Thoracic aorta (tissue), 2 donors: Measurements from ENCODE around the gene HEBP2. TPM values are rescaled to one million over a fixed set of nuclear protein-coding genes. Genes with fewer than 3 reads are reported as not detected.

Experiments
- ATAC-seq: fragments of 150-250 bp; one replicate; pipeline ENCODE4 v1.8.0; 2017; ENCODE audit warnings: low read depth; ENCODE audit not compliant: insufficient number of reproducible peaks, low FRiP score
- DNase-seq: peaks from one replicate; pipeline ENCODE4 v3.0.0-alpha.2; 2020; ENCODE audit warnings: low spot score
- H3K27ac ChIP-seq, 2 donors: fragments of 200-600 bp; sonication (generic); 1 replicate in 1 of 2; 2 replicates in 1 of 2; pipeline ENCODE4 v1.5.1; 2016; ENCODE audit warnings: mild to moderate bottlenecking in 2 of 2, moderate library complexity in 2 of 2
- H3K27me3 ChIP-seq: fragments of 200-600 bp; sonication (generic); replicated peaks from 2 replicates; pipeline ENCODE4 v1.6.0; 2016; ENCODE audit warnings: mild to moderate bottlenecking; ENCODE audit not compliant: insufficient read depth
- H3K36me3 ChIP-seq: fragments of 200-600 bp; sonication (generic); one replicate; pipeline ENCODE4 v1.5.1; 2016
- H3K4me1 ChIP-seq, 2 donors: fragments of 200-600 bp; sonication (generic); 1 replicate in 1 of 2; 2 replicates in 1 of 2; pipeline versions ENCODE4 v1.5.1 to v1.6.0; 2016; ENCODE audit warnings: low read depth in 2 of 2, mild to moderate bottlenecking in 1 of 2; ENCODE audit not compliant: control insufficient read depth in 1 of 2
- H3K4me3 ChIP-seq: fragments of 200-600 bp; sonication (generic); 2 replicates; pipeline ENCODE4 v1.5.1; 2016; ENCODE audit warnings: mild to moderate bottlenecking
- H3K9me3 ChIP-seq: fragments of 200-600 bp; sonication (generic); 2 replicates; pipeline ENCODE4 v1.5.1; 2016
- total RNA-seq, 2 donors: library from RNA; depleted of rRNA; stranded (reverse); fragments of >200 nt; gene quantifications; one replicate each; pipeline versions ENCODE4 v1.1.0 to v1.2.3, GENCODE V29; 2016
- TF ChIP-seq, protein P1 (sequence below): fragments of 200-600 bp; sonication (generic); IDR thresholded peaks from one replicate; pipeline ENCODE4 v1.5.1; 2019; ENCODE audit warnings: antibody characterized with exemption

The HEBP2 gene
- total RNA-seq, 2 donors from 2014 or later, result 49.0 to 62.4 TPM

- Histone ChIP-seq H3K9me3 (no peaks in the 10 kb centered on the region), H3K36me3 (no peaks in the 10 kb centered on the region), H3K27me3 (no peaks in the 10 kb centered on the region), H3K4me1 (no peaks in the 10 kb centered on the region), H3K27ac (no peak overlapping the region), H3K4me3 (no peak overlapping the region)
- ATAC-seq, result no peak
- TF ChIP-seq, protein P1, sequence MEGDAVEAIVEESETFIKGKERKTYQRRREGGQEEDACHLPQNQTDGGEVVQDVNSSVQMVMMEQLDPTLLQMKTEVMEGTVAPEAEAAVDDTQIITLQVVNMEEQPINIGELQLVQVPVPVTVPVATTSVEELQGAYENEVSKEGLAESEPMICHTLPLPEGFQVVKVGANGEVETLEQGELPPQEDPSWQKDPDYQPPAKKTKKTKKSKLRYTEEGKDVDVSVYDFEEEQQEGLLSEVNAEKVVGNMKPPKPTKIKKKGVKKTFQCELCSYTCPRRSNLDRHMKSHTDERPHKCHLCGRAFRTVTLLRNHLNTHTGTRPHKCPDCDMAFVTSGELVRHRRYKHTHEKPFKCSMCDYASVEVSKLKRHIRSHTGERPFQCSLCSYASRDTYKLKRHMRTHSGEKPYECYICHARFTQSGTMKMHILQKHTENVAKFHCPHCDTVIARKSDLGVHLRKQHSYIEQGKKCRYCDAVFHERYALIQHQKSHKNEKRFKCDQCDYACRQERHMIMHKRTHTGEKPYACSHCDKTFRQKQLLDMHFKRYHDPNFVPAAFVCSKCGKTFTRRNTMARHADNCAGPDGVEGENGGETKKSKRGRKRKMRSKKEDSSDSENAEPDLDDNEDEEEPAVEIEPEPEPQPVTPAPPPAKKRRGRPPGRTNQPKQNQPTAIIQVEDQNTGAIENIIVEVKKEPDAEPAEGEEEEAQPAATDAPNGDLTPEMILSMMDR, result no peak
- no peak for DNase-seq
These were observed 25.7 kb downstream of the HEBP2 start for GRCh38 chr6:138429761-138430160.

- no peaks in the 10 kb centered on the region for H3K36me3 ChIP-seq
- TF ChIP-seq, protein P1, result no peak
- H3K4me3 ChIP-seq, result no peak overlapping the region
- H3K27ac ChIP-seq, result no peak overlapping the region
- ATAC-seq (no peak), DNase-seq (no peak)
- no peaks in the 10 kb centered on the region for H3K27me3 ChIP-seq
- H3K9me3 ChIP-seq, result no peaks in the 10 kb centered on the region
- H3K4me1 ChIP-seq, result no peaks in the 10 kb centered on the region
These were observed 26.5 kb downstream of the HEBP2 start for GRCh38 chr6:138430361-138431145.

GRCh38 chr6:138431256-138432062, 27.4 kb downstream of the HEBP2 start:
- no peak overlapping the region for H3K4me3 ChIP-seq
- H3K9me3 ChIP-seq, result no peaks in the 10 kb centered on the region
- TF ChIP-seq, protein P1, result no peak
- DNase-seq (no peak), ATAC-seq (no peak)
- no peak overlapping the region for H3K27ac ChIP-seq
- H3K27me3 ChIP-seq, result no peaks in the 10 kb centered on the region
- no peaks in the 10 kb centered on the region for H3K36me3 ChIP-seq
- H3K4me1 ChIP-seq, result no peaks in the 10 kb centered on the region

GRCh38 chr6:138432063-138432356, 28.0 kb downstream of the HEBP2 start:
- TF ChIP-seq, protein P1, result no peak
- no peak for ATAC-seq
- no peak overlapping the region for H3K27ac ChIP-seq

DNA sequence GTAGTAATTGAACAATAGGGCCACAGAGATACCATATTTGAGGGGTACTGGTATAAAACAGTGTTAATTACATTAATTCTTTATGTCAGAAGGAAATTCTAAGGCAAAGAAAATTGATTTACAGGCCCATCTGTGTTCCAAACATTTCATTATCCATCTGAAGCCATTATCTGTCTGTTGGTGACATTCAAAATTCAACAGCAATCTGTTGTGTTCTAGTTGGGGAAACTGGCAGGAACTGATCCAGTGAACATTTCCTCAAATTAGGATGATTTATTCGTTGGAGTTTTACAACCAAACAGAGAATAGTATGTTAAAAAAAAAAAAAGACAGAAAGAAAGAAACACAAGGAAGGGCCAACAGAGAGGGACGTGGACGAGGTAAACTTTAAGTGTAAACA, 30.1 kb downstream of the HEBP2 start:
- no peaks in the 10 kb centered on the region for H3K27me3 ChIP-seq
- no peak overlapping the region for H3K27ac ChIP-seq
- no peak for DNase-seq
- H3K4me3 ChIP-seq, result no peak overlapping the region
- TF ChIP-seq, protein P1, result no peak
- no peaks in the 10 kb centered on the region for H3K36me3 ChIP-seq
- no peaks in the 10 kb centered on the region for H3K9me3 ChIP-seq
- no peaks in the 10 kb centered on the region for H3K4me1 ChIP-seq
- ATAC-seq, result no peak

More at GRCh38 chr6:138432063-138432356, 28.0 kb downstream of the HEBP2 start:
- Histone ChIP-seq H3K4me1 (no peaks in the 10 kb centered on the region), H3K4me3 (no peak overlapping the region), H3K36me3 (no peaks in the 10 kb centered on the region), H3K9me3 (no peaks in the 10 kb centered on the region), H3K27me3 (no peaks in the 10 kb centered on the region)
- no peak for DNase-seq
